H9 (cell line): ENCODE measurements around the gene MYH14. TPM values are rescaled to one million over a fixed set of nuclear protein-coding genes. Genes with fewer than 3 reads are reported as not detected.

Source experiments
- DNase-seq: peaks from one replicate; pipeline ENCODE4 v3.0.0-alpha.2; 2017
- H2AFZ ChIP-seq: one replicate; pipeline ENCODE4 v1.6.1; 2013; ENCODE audit warnings: mild to moderate bottlenecking, low read length, control low read depth, moderate library complexity
- H2AK5ac ChIP-seq: 2 replicates; pipeline ENCODE4 v1.6.1; 2013; ENCODE audit warnings: low read length, control low read depth, mixed read lengths; ENCODE audit not compliant: insufficient read length
- H2BK120ac ChIP-seq: one replicate; pipeline ENCODE4 v1.6.1; 2013; ENCODE audit warnings: low read depth, mild to moderate bottlenecking, low read length, control low read depth, inconsistent platforms; ENCODE audit not compliant: poor library complexity, severe bottlenecking
- H2BK12ac ChIP-seq: 2 replicates; pipeline ENCODE4 v1.6.1; 2013; ENCODE audit warnings: low read length, control low read depth, mixed read lengths, low read depth; ENCODE audit not compliant: insufficient read length
- H2BK15ac ChIP-seq: 2 replicates; pipeline ENCODE4 v1.6.1; 2013; ENCODE audit warnings: low read depth, low read length, control low read depth
- H2BK20ac ChIP-seq: one replicate; pipeline ENCODE4 v1.6.1; 2013; ENCODE audit warnings: low read depth, mild to moderate bottlenecking, low read length, control low read depth, inconsistent platforms; ENCODE audit not compliant: poor library complexity, severe bottlenecking
- H2BK5ac ChIP-seq: 2 replicates; pipeline ENCODE4 v1.6.1; 2013; ENCODE audit warnings: low read length, control low read depth, mixed read lengths; ENCODE audit not compliant: insufficient read length
- H3K14ac ChIP-seq: 2 replicates; pipeline ENCODE4 v1.6.1; 2013; ENCODE audit warnings: low read length, control low read depth; ENCODE audit not compliant: insufficient read depth
- H3K18ac ChIP-seq: 2 replicates; pipeline ENCODE4 v1.6.1; 2013; ENCODE audit warnings: low read depth, mild to moderate bottlenecking, mixed read lengths, low read length, control low read depth; ENCODE audit not compliant: insufficient read length
- H3K23ac ChIP-seq: 2 replicates; pipeline ENCODE4 v1.6.1; 2013; ENCODE audit warnings: low read length, control low read depth, mixed read lengths, low read depth; ENCODE audit not compliant: insufficient read length
- H3K23me2 ChIP-seq: 2 replicates; pipeline ENCODE4 v1.6.1; 2013; ENCODE audit warnings: low read depth, mild to moderate bottlenecking, mixed read lengths, low read length, control low read depth; ENCODE audit not compliant: insufficient read length, poor library complexity, severe bottlenecking
- H3K27ac ChIP-seq: 2 replicates; pipeline ENCODE4 v1.5.1; 2013; ENCODE audit warnings: low read length, control low read depth, mixed read lengths, low read depth; ENCODE audit not compliant: insufficient read length
- H3K27me3 ChIP-seq: 2 replicates; pipeline ENCODE4 v1.6.1; 2013; ENCODE audit warnings: low read length, control low read depth, inconsistent platforms; ENCODE audit not compliant: insufficient read depth
- H3K4ac ChIP-seq: 2 replicates; pipeline ENCODE4 v1.6.1; 2013; ENCODE audit warnings: low read depth, mild to moderate bottlenecking, control low read depth, inconsistent platforms, low read length, moderate library complexity
- H3K4me1 ChIP-seq: 2 replicates; pipeline ENCODE4 v1.6.1; 2013; ENCODE audit warnings: low read length, control low read depth, inconsistent platforms; ENCODE audit not compliant: insufficient read depth
- H3K4me2 ChIP-seq: 2 replicates; pipeline ENCODE4 v1.6.1; 2013; ENCODE audit warnings: low read length, control low read depth, mixed read lengths; ENCODE audit not compliant: insufficient read length, insufficient read depth
- H3K56ac ChIP-seq: 2 replicates; pipeline ENCODE4 v1.6.1; 2013; ENCODE audit warnings: low read depth, mild to moderate bottlenecking, mixed read lengths, low read length, control low read depth; ENCODE audit not compliant: insufficient read length
- H3K79me1 ChIP-seq: 2 replicates; pipeline ENCODE4 v1.6.1; 2013; ENCODE audit warnings: low read depth, mild to moderate bottlenecking, moderate library complexity, low read length, control low read depth, inconsistent platforms; ENCODE audit not compliant: insufficient read depth, poor library complexity, severe bottlenecking
- H3K79me2 ChIP-seq: 2 replicates; pipeline ENCODE4 v1.6.1; 2013; ENCODE audit warnings: low read length, control low read depth, inconsistent platforms; ENCODE audit not compliant: insufficient read depth
- H3K9ac ChIP-seq: 2 replicates; pipeline ENCODE4 v1.6.1; 2013; ENCODE audit warnings: low read length, control low read depth, mixed read lengths; ENCODE audit not compliant: insufficient read length; ENCODE audit errors: extremely low read depth
- H3K9me3 ChIP-seq: one replicate; pipeline ENCODE4 v1.6.1; 2013; ENCODE audit warnings: low read depth, low read length, inconsistent platforms; ENCODE audit not compliant: control insufficient read depth
- H3T11ph ChIP-seq: one replicate; pipeline ENCODE4 v1.6.1; 2013; ENCODE audit warnings: mild to moderate bottlenecking, low read length, control low read depth, inconsistent platforms
- H4K20me1 ChIP-seq: one replicate; pipeline ENCODE4 v1.6.1; 2013; ENCODE audit not compliant: control insufficient read depth, insufficient read length, insufficient read depth
- H4K5ac ChIP-seq: 2 replicates; pipeline ENCODE4 v1.6.1; 2013; ENCODE audit warnings: low read depth, mild to moderate bottlenecking, mixed read lengths, low read length, control low read depth; ENCODE audit not compliant: insufficient read length
- H4K8ac ChIP-seq: replicated peaks from 2 replicates; pipeline ENCODE4 v1.6.1; 2013; ENCODE audit warnings: low read length, control low read depth, mixed read lengths, low read depth; ENCODE audit not compliant: insufficient read length
- H4K91ac ChIP-seq: 2 replicates; pipeline ENCODE4 v1.6.1; 2013; ENCODE audit warnings: low read depth, mild to moderate bottlenecking, moderate library complexity, mixed read lengths, low read length, control low read depth; ENCODE audit not compliant: insufficient read length
- H3K27ac Mint-ChIP-seq, 3 experiments: 2 replicates in 2 of 3; 3 replicates in 1 of 3; pipeline ENCODE4 v1.8.0; 2020 to 2021; ENCODE audit warnings: mixed read lengths in 3 of 3, mild to moderate bottlenecking in 1 of 3, moderate library complexity in 1 of 3
- H3K27me3 Mint-ChIP-seq: 2 replicates; pipeline ENCODE4 v1.8.0; 2021; ENCODE audit warnings: low read depth, mild to moderate bottlenecking, moderate library complexity, mixed read lengths
- H3K36me3 Mint-ChIP-seq, 3 experiments: 2 replicates in 2 of 3; 3 replicates in 1 of 3; pipeline ENCODE4 v1.8.0; 2020 to 2021; ENCODE audit warnings: low read depth in 3 of 3, mixed read lengths in 3 of 3; ENCODE audit not compliant: insufficient read depth in 1 of 3
- H3K4me1 Mint-ChIP-seq, 2 experiments: 2 replicates each; pipeline ENCODE4 v1.8.0; 2020; ENCODE audit warnings: mixed read lengths in 2 of 2
- H3K4me3 Mint-ChIP-seq, 2 experiments: 2 replicates in 1 of 2; 3 replicates in 1 of 2; pipeline ENCODE4 v1.8.0; 2020 to 2021; ENCODE audit warnings: mild to moderate bottlenecking in 2 of 2, mixed read lengths in 2 of 2, moderate library complexity in 1 of 2
- H3K9me3 Mint-ChIP-seq, 2 experiments: 2 replicates in 1 of 2; 3 replicates in 1 of 2; pipeline ENCODE4 v1.8.0; 2020; ENCODE audit warnings: mild to moderate bottlenecking in 2 of 2, mixed read lengths in 2 of 2, moderate library complexity in 1 of 2
- CTCF ChIP-seq: fragments of 200-600 bp; sonication (generic); conservative IDR thresholded peaks from 3 replicates; pipeline ENCODE4 v1.8.0; 2021; ENCODE audit warnings: antibody characterized with exemption, mild to moderate bottlenecking
- WGBS: extraction: QIAGEN DNeasy Blood & Tissue Kit; methylation state at CpG from one replicate; pipeline ENCODE4 v1.1.7; 2013; ENCODE audit warnings: missing lambda C conversion rate, low lambda C conversion rate, mixed read lengths; ENCODE audit not compliant: insufficient read length; ENCODE audit errors: extremely low coverage; 5-methylcytosine and 5-hydroxymethylcytosine counted together
- total RNA-seq: library from RNA; stranded (reverse); gene quantifications from 2 replicates; pipeline ENCODE4 v1.2.1, GENCODE V29; 2021

Gene MYH14
- total RNA-seq, 1 experiment from 2014 or later: 27.7 TPM

- no peak overlapping the region for H3K27ac ChIP-seq
- H3K4me1 Mint-ChIP-seq: peaks cover 4 to 8% of the 10 kb centered on the region in 2 experiments; a peak in 2 of 4 replicates
- H3K9me3 ChIP-seq: no peaks in the 10 kb centered on the region
- H2AFZ ChIP-seq: no peak overlapping the region
- no peak overlapping the region for H3K4me3 Mint-ChIP-seq
- no peak overlapping the region for H2BK15ac ChIP-seq
- no peaks in the 10 kb centered on the region for H3K79me1 ChIP-seq
- no peaks in the 10 kb centered on the region for H4K20me1 ChIP-seq
- no peaks in the 10 kb centered on the region; the same call in 1 of the 2 replicates for H3K27me3 Mint-ChIP-seq
- no peak overlapping the region for H3K4me2 ChIP-seq
- no peaks in the 10 kb centered on the region for H3K79me2 ChIP-seq
- no peaks in the 10 kb centered on the region for H3K23me2 ChIP-seq
- no peak for TF ChIP-seq CTCF
- H2BK5ac ChIP-seq: no peak overlapping the region
- DNase-seq: no peak
- H3K27me3 ChIP-seq: no peaks in the 10 kb centered on the region
- H3K23ac ChIP-seq: no peak overlapping the region
- no peak overlapping the region for H3T11ph ChIP-seq
- no peak overlapping the region for H4K91ac ChIP-seq
- no peak overlapping the region for H4K5ac ChIP-seq
- H3K4ac ChIP-seq: no peak overlapping the region
- H3K4me1 ChIP-seq: no peaks in the 10 kb centered on the region
- no peak overlapping the region for H3K18ac ChIP-seq
- H2BK12ac ChIP-seq: no peak overlapping the region
- H3K9ac ChIP-seq: no peak overlapping the region
- H3K14ac ChIP-seq: no peak overlapping the region
- H3K9me3 Mint-ChIP-seq: no peaks in the 10 kb centered on the region; a peak in 1 of 5 replicates
- no peak overlapping the region for H2AK5ac ChIP-seq
- no peak overlapping the region for H2BK20ac ChIP-seq
- no peak overlapping the region for H2BK120ac ChIP-seq
- no peak overlapping the region for H3K56ac ChIP-seq
- no peak overlapping the region for H3K27ac Mint-ChIP-seq
- WGBS: no CpG with 5 or more reads among the region's 7 CpGs
- H4K8ac ChIP-seq: no peak overlapping the region
- H3K36me3 Mint-ChIP-seq: peaks cover 19 to 33% (median 24%) of the 10 kb centered on the region in 3 experiments
Observed at GRCh38 chr19:50221087-50221486, 17.7 kb downstream of the MYH14 start.
